ENCODE data around the gene RTEL1.

- no peak for TF ChIP-seq CTCF (IDR thresholded peaks at IDR 0.05)
- TF ChIP-seq POLR2A (IDR thresholded peaks at IDR 0.05): no peak
Measured at GRCh38 chr20:63697357-63697867, 39.3 kb downstream of the RTEL1 start.

Measured in right lobe of liver (tissue), 4 donors.